Measurements from ENCODE around the gene TUBB6.

TUBB6 gene

GRCh38 chr18:12345491-12346239 is 37.6 kb downstream of the TUBB6 start:
- DNase-seq, result no peak

GRCh38 chr18:12346240-12346565 is 38.2 kb downstream of the TUBB6 start:
- no peak for DNase-seq

- DNase-seq, result no peak
Measured at GRCh38 chr18:12347895-12348294, 39.9 kb downstream of the TUBB6 start.

GRCh38 chr18:12352188-12352587 is 44.1 kb downstream of the TUBB6 start:
- DNase-seq, result no peak

GRCh38 chr18:12359515-12359927 is 51.5 kb downstream of the TUBB6 start:
- DNase-seq, result no peak

- DNase-seq, result no peak
Measured at GRCh38 chr18:12361770-12362378, 53.8 kb downstream of the TUBB6 start.

GRCh38 chr18:12362473-12363174 is 54.6 kb downstream of the TUBB6 start:
- no peak for DNase-seq

GRCh38 chr18:12366379-12366778 is 58.3 kb downstream of the TUBB6 start:
- DNase-seq, result no peak

GRCh38 chr18:12366784-12367183 is 58.7 kb downstream of the TUBB6 start:
- no peak for DNase-seq

- DNase-seq, result no peak
Measured at GRCh38 chr18:12369211-12369610, 61.2 kb downstream of the TUBB6 start.

GRCh38 chr18:12371590-12371989 is 63.5 kb downstream of the TUBB6 start:
- no peak for DNase-seq

- DNase-seq, result no peak
Measured at GRCh38 chr18:12372406-12372805, 64.4 kb downstream of the TUBB6 start.

GRCh38 chr18:12373116-12373770 is 65.2 kb downstream of the TUBB6 start:
- DNase-seq, result no peak

- no peak for DNase-seq
Measured at GRCh38 chr18:12373771-12374116, 65.7 kb downstream of the TUBB6 start.

- DNase-seq, result no peak
Measured at GRCh38 chr18:12374401-12374800, 66.4 kb downstream of the TUBB6 start.
